Liver (tissue), 3 donors: Measurements from ENCODE around the gene GNPTAB.

Experiments
- CTCF ChIP-seq: fragments of 150-350 bp; IDR thresholded peaks from 2 replicates; pipeline ENCODE4 v1.5.1; 2017; ENCODE audit warnings: improper control_type of control experiment, low read depth, low read length; ENCODE audit not compliant: missing input control
- GABPA ChIP-seq, 2 donors: IDR thresholded peaks in 1 of 2; conservative IDR thresholded peaks in 1 of 2; 2 replicates each; pipeline ENCODE4 v1.6.1; 2016; ENCODE audit warnings: antibody characterized with exemption in 2 of 2, mild to moderate bottlenecking in 1 of 2, moderate library complexity in 1 of 2
- MAX ChIP-seq: IDR thresholded peaks from 2 replicates; pipeline ENCODE4 v1.6.1; 2016; ENCODE audit warnings: antibody characterized with exemption
- SP1 ChIP-seq: IDR thresholded peaks from 2 replicates; pipeline ENCODE4 v1.6.1; 2018; ENCODE audit warnings: antibody characterized with exemption, mild to moderate bottlenecking
- donor health status: healthy.
- donor health status: healthy.

- TF ChIP-seq CTCF (no peak), GABPA (IDR thresholded peaks at IDR 0.05 in 1 of 2, conservative IDR thresholded peaks at IDR 0.05 in 1 of 2) (no peak), SP1 (no peak), MAX (no peak)
Measured at GRCh38 chr12:101761781-101762180, 69.0 kb downstream of the GNPTAB start.
